ENCODE data around the gene IL31RA. TPM values are rescaled to one million over a fixed set of nuclear protein-coding genes. Genes with fewer than 3 reads are reported as not detected.

Gene IL31RA
- total RNA-seq, 2 donors from 2014 or later: 1.1 to 6.6 TPM

GRCh38 chr5:55866485-55866884 lies 15.3 kb downstream of the IL31RA start:
- no peak overlapping the region for H3K4me3 ChIP-seq
- no peak for ATAC-seq (ENCODE audit: insufficient number of reproducible peaks, low FRiP score, low read depth)
- no peak for TF ChIP-seq CTCF (IDR thresholded peaks at IDR 0.05)
- DNase-seq (ENCODE audit: low spot score): no peak
- H3K27ac ChIP-seq: no peak overlapping the region
- H3K27me3 ChIP-seq (replicated peaks; ENCODE audit: insufficient read depth): no peaks in the 10 kb centered on the region
- H3K4me1 ChIP-seq (ENCODE audit: control insufficient read depth in 1 of 2, low read depth in 2 of 2): peaks cover 5 to 8% of the 10 kb centered on the region in 2 donors
- no peaks in the 10 kb centered on the region for H3K36me3 ChIP-seq
- H3K9me3 ChIP-seq: no peaks in the 10 kb centered on the region

DNA sequence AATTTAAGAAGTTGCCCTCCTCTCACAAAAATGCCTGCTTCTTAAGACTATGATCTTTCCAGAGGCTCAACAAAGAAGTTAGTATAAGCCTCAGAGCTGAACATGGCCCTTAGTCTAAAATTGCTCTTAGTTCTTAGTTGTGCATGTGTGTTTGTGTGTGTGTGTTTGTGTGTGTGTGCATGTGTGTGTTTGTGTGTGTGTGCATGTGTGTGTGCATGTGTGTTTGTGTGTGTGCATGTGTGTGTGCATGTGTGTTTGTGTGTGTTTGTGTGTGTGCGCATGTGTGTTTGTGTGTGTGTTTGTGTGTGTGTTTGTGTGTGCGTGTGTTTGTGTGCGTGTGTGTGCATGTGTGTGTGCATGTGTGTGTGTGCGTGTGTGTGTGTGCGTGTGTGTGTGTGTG lies 15.8 kb downstream of the IL31RA start:
- no peak overlapping the region for H3K4me3 ChIP-seq
- no peaks in the 10 kb centered on the region for H3K27me3 ChIP-seq (replicated peaks; ENCODE audit: insufficient read depth)
- ATAC-seq (ENCODE audit: insufficient number of reproducible peaks, low FRiP score, low read depth) (no peak), DNase-seq (ENCODE audit: low spot score) (no peak)
- H3K4me1 ChIP-seq (ENCODE audit: control insufficient read depth in 1 of 2, low read depth in 2 of 2): peaks cover 5 to 8% of the 10 kb centered on the region in 2 donors
- no peaks in the 10 kb centered on the region for H3K9me3 ChIP-seq
- TF ChIP-seq CTCF (IDR thresholded peaks at IDR 0.05): no peak
- H3K27ac ChIP-seq: no peak overlapping the region
- no peaks in the 10 kb centered on the region for H3K36me3 ChIP-seq

DNA sequence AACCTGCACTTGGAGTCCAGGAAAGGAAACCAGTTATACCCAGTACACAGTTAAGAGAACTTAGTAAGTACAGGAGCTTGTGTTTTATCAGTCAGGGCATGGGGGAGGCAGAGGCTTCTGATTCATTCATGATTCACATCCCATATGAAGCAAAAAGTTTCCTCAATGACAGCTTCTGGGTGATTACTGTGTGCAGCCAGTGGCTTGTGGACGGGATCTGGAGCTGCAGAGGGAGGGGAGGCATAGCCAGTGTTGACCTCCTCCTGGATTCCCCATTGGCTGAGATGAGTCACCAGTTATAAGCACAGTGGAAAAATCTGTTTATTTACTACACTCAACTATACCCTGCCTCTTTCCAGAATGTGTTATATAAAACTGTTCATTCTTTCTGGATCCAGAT lies 17.7 kb downstream of the IL31RA start:
- Histone ChIP-seq H3K9me3 (no peaks in the 10 kb centered on the region), H3K4me3 (no peak overlapping the region), H3K27me3 (replicated peaks; ENCODE audit: insufficient read depth) (no peaks in the 10 kb centered on the region), H3K27ac (no peak overlapping the region), H3K4me1 (ENCODE audit: control insufficient read depth in 1 of 2, low read depth in 2 of 2) (peaks cover 5 to 8% of the 10 kb centered on the region in 2 donors), H3K36me3 (no peaks in the 10 kb centered on the region)
- DNase-seq (ENCODE audit: low spot score) (peak; percentile 3), ATAC-seq (ENCODE audit: insufficient number of reproducible peaks, low FRiP score, low read depth) (peak; percentile 40)
- no peak for TF ChIP-seq CTCF (IDR thresholded peaks at IDR 0.05)

GRCh38 chr5:55869847-55870246 lies 18.7 kb downstream of the IL31RA start:
- Histone ChIP-seq H3K4me1 (ENCODE audit: control insufficient read depth in 1 of 2, low read depth in 2 of 2) (peaks cover 5 to 8% of the 10 kb centered on the region in 2 donors), H3K9me3 (no peaks in the 10 kb centered on the region), H3K4me3 (no peak overlapping the region), H3K27ac (no peak overlapping the region), H3K36me3 (no peaks in the 10 kb centered on the region), H3K27me3 (replicated peaks; ENCODE audit: insufficient read depth) (no peaks in the 10 kb centered on the region)
- no peak for TF ChIP-seq CTCF (IDR thresholded peaks at IDR 0.05)
- DNase-seq (ENCODE audit: low spot score) (no peak), ATAC-seq (ENCODE audit: insufficient number of reproducible peaks, low FRiP score, low read depth) (no peak)

DNA sequence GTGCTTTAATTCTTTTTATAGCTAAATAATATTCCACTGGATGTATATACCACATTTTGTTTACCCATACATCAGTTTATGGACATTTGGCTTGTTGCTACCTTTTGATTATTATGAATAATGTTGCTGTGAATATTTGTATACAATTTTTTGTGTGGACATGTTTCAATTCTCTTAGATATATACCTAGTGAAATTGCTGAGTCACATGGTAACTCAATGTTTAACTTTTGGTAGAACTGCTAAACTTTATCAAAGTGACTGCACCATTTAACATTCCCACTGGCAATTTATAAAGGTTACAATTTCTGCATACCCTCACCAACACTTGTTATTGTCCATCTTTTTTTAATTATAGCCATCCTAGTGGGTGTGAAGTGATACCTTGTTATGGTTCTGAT lies 22.1 kb downstream of the IL31RA start:
- Histone ChIP-seq H3K4me3 (no peak overlapping the region), H3K27ac (no peak overlapping the region), H3K36me3 (no peaks in the 10 kb centered on the region), H3K9me3 (no peaks in the 10 kb centered on the region), H3K27me3 (replicated peaks; ENCODE audit: insufficient read depth) (no peaks in the 10 kb centered on the region), H3K4me1 (ENCODE audit: control insufficient read depth in 1 of 2, low read depth in 2 of 2) (peaks cover 2 to 8% of the 10 kb centered on the region in 2 donors)
- TF ChIP-seq CTCF (IDR thresholded peaks at IDR 0.05): no peak
- no peak for ATAC-seq (ENCODE audit: insufficient number of reproducible peaks, low FRiP score, low read depth)
- no peak for DNase-seq (ENCODE audit: low spot score)

Data from thoracic aorta (tissue), 2 donors.